SK-N-MC (cell line): ENCODE measurements around the gene SIGLECL1.

Experiments used
- DNase-seq: peaks from one replicate; pipeline ENCODE4 v3.0.0-alpha.2; 2011; ENCODE audit warnings: low read depth, low spot score
- H3K27ac ChIP-seq: fragments of 200-600 bp; sonication (generic); 2 replicates; pipeline ENCODE4 v1.5.1; 2016; ENCODE audit warnings: mixed run types
- H3K36me3 ChIP-seq: fragments of 200-600 bp; sonication (generic); 2 replicates; pipeline ENCODE4 v1.6.1; 2017; ENCODE audit warnings: antibody characterized with exemption, low read length, mixed read lengths; ENCODE audit not compliant: insufficient read depth
- H3K4me3 ChIP-seq: fragments of 200-600 bp; sonication (generic); 2 replicates; pipeline ENCODE4 v1.5.1; 2016
- H3K9ac ChIP-seq: fragments of 200-600 bp; sonication (generic); 2 replicates; pipeline ENCODE4 v1.8.0; 2017; ENCODE audit warnings: mixed run types, mixed read lengths; ENCODE audit not compliant: insufficient read length
- H3K9me3 ChIP-seq: fragments of 200-600 bp; sonication (generic); 2 replicates; pipeline ENCODE4 v1.6.1; 2017; ENCODE audit warnings: low read depth, mild to moderate bottlenecking, antibody characterized with exemption, low read length, moderate library complexity, mixed read lengths
- EZH2 ChIP-seq: fragments of 200-600 bp; sonication (generic); IDR thresholded peaks from one replicate; pipeline ENCODE4 v1.6.1; 2017; ENCODE audit warnings: antibody characterized with exemption
- FOXP2 ChIP-seq: optimal IDR thresholded peaks from 2 replicates; pipeline ENCODE3; 2011; ENCODE audit warnings: mild to moderate bottlenecking, moderate library complexity; ENCODE audit not compliant: insufficient read depth; ENCODE audit errors: extremely low read length, control extremely low read depth
- POLR2AphosphoS5 ChIP-seq: IDR thresholded peaks from 2 replicates; pipeline ENCODE4 v1.6.1; 2012; ENCODE audit warnings: mild to moderate bottlenecking, low read depth, low read length, borderline replicate concordance

The SIGLECL1 gene

GRCh38 chr19:51246164-51246552 lies 4.7 kb upstream of the SIGLECL1 start:
- no peak overlapping the region for H3K27ac ChIP-seq
- H3K9me3 ChIP-seq, result no peaks in the 10 kb centered on the region
- no peak for DNase-seq
- H3K36me3 ChIP-seq, result no peaks in the 10 kb centered on the region
- no peak overlapping the region for H3K9ac ChIP-seq
- no peak overlapping the region for H3K4me3 ChIP-seq
- no peak for TF ChIP-seq FOXP2
- no peak for TF ChIP-seq POLR2AphosphoS5
- TF ChIP-seq EZH2, result no peak

GRCh38 chr19:51247972-51248590 lies 2.8 kb upstream of the SIGLECL1 start:
- Histone ChIP-seq H3K4me3 (no peak overlapping the region), H3K9ac (no peak overlapping the region), H3K9me3 (no peaks in the 10 kb centered on the region), H3K36me3 (no peaks in the 10 kb centered on the region), H3K27ac (no peak overlapping the region)
- DNase-seq, result no peak
- no peak for TF ChIP-seq EZH2
- no peak for TF ChIP-seq FOXP2
- no peak for TF ChIP-seq POLR2AphosphoS5

- no peak for TF ChIP-seq POLR2AphosphoS5
- no peak for TF ChIP-seq FOXP2
- no peak for TF ChIP-seq EZH2
- Histone ChIP-seq H3K4me3 (no peak overlapping the region), H3K27ac (no peak overlapping the region), H3K9me3 (no peaks in the 10 kb centered on the region), H3K9ac (no peak overlapping the region), H3K36me3 (no peaks in the 10 kb centered on the region)
- no peak for DNase-seq
These were observed 564 bp downstream of the SIGLECL1 start for GRCh38 chr19:51251468-51251820.

- no peak overlapping the region for H3K4me3 ChIP-seq
- no peak overlapping the region for H3K9ac ChIP-seq
- DNase-seq, result no peak
- no peaks in the 10 kb centered on the region for H3K9me3 ChIP-seq
- H3K27ac ChIP-seq, result no peak overlapping the region
- no peaks in the 10 kb centered on the region for H3K36me3 ChIP-seq
- TF ChIP-seq FOXP2, result no peak
- TF ChIP-seq POLR2AphosphoS5, result no peak
- no peak for TF ChIP-seq EZH2
These were observed 1.6 kb downstream of the SIGLECL1 start for GRCh38 chr19:51252306-51253079.

- H3K9me3 ChIP-seq, result no peaks in the 10 kb centered on the region
- no peak overlapping the region for H3K4me3 ChIP-seq
- no peak overlapping the region for H3K9ac ChIP-seq
- H3K36me3 ChIP-seq, result no peaks in the 10 kb centered on the region
- H3K27ac ChIP-seq, result no peak overlapping the region
- TF ChIP-seq EZH2 (no peak), FOXP2 (no peak), POLR2AphosphoS5 (no peak)
- no peak for DNase-seq
These were observed 2.4 kb downstream of the SIGLECL1 start for GRCh38 chr19:51253088-51253806.

GRCh38 chr19:51256155-51256625 lies 5.3 kb downstream of the SIGLECL1 start:
- Histone ChIP-seq H3K9ac (no peak overlapping the region), H3K27ac (no peak overlapping the region), H3K36me3 (no peaks in the 10 kb centered on the region), H3K4me3 (no peak overlapping the region), H3K9me3 (no peaks in the 10 kb centered on the region)
- no peak for TF ChIP-seq POLR2AphosphoS5
- no peak for TF ChIP-seq FOXP2
- no peak for TF ChIP-seq EZH2
- DNase-seq, result no peak

- no peak for DNase-seq
- Histone ChIP-seq H3K9ac (no peak overlapping the region), H3K27ac (no peak overlapping the region), H3K36me3 (no peaks in the 10 kb centered on the region), H3K9me3 (no peaks in the 10 kb centered on the region), H3K4me3 (no peak overlapping the region)
- TF ChIP-seq POLR2AphosphoS5 (no peak), EZH2 (no peak), FOXP2 (no peak)
These were observed 6.6 kb downstream of the SIGLECL1 start for GRCh38 chr19:51257471-51257870.

GRCh38 chr19:51258165-51259160 lies 7.6 kb downstream of the SIGLECL1 start:
- TF ChIP-seq POLR2AphosphoS5 (no peak), FOXP2 (no peak), EZH2 (no peak)
- Histone ChIP-seq H3K4me3 (no peak overlapping the region), H3K36me3 (no peaks in the 10 kb centered on the region), H3K9me3 (no peaks in the 10 kb centered on the region), H3K27ac (no peak overlapping the region), H3K9ac (no peak overlapping the region)
- no peak for DNase-seq
